GM12878 (cell line): ENCODE results near the gene HAPLN2. TPM values are rescaled to one million over a fixed set of nuclear protein-coding genes. Genes with fewer than 3 reads are reported as not detected.

Source experiments
- ATAC-seq: fragments of 200-7000 bp; cut with Tn5 transposase; 3 replicates; pipeline ENCODE4 v1.9.1; 2020; ENCODE audit warnings: mild to moderate bottlenecking, moderate library complexity
- BruUV-seq: library from RNA; stranded (reverse); fragments of 400-500 nt; replicated peaks from 2 replicates; lab custom pipeline; 2021; lab: Mats Ljungman, UMichigan
- CTCF ChIA-PET: fragments of 300-600 bp; sonication (Branson Sonifier 250); formaldehyde crosslinking; extraction: SDS; loops from one replicate; lab custom pipeline; 2021; ENCODE audit warnings: inconsistent platforms; lab: Yijun Ruan, JAX
- POLR2A ChIA-PET: fragments of 350-600 bp; formaldehyde crosslinking; extraction: SDS; loops from one replicate; lab custom pipeline; 2021; ENCODE audit warnings: inconsistent platforms; lab: Charles Lee
- RAD21 ChIA-PET: fragments of 300-600 bp; sonication (Branson Sonifier 250); formaldehyde crosslinking; loops from one replicate; lab custom pipeline; 2023; ENCODE audit warnings: antibody characterized with exemption; ENCODE audit not compliant: unreplicated experiment; lab: Charles Lee
- SMC1A ChIA-PET: fragments of 300-600 bp; sonication (Branson Sonifier 250); formaldehyde crosslinking; loops from one replicate; lab custom pipeline; 2023; ENCODE audit not compliant: unreplicated experiment, uncharacterized antibody; lab: Charles Lee
- DNase-seq: peaks from one replicate; pipeline ENCODE4 v3.0.0-alpha.2; 2011; ENCODE audit warnings: low read depth, low spot score
- FAIRE-seq: peaks from 3 replicates; lab custom pipeline; 2011; peaks lifted over from hg19 to GRCh38; lab: Jason Lieb, UNC
- H2AFZ ChIP-seq: 2 replicates; pipeline ENCODE4 v1.6.0; 2011; ENCODE audit warnings: low read depth, low read length, control low read depth; ENCODE audit not compliant: control insufficient read depth
- H3K27ac ChIP-seq: 2 replicates; pipeline ENCODE4 v1.5.1; 2011; ENCODE audit warnings: control low read depth; ENCODE audit not compliant: control insufficient read depth, insufficient read depth
- H3K27me3 ChIP-seq, 2 experiments: replicated peaks in 1 of 2; 2 replicates each; pipeline versions ENCODE4 v1.6.0 to v1.6.1; 2011; ENCODE audit warnings: low read length in 1 of 2; ENCODE audit not compliant: control insufficient read depth in 2 of 2, insufficient read depth in 2 of 2
- H3K36me3 ChIP-seq, 2 experiments: 2 replicates each; pipeline ENCODE4 v1.5.1; 2011; ENCODE audit warnings: low read length in 1 of 2; ENCODE audit not compliant: control insufficient read depth in 2 of 2, insufficient read depth in 2 of 2
- H3K4me1 ChIP-seq: 2 replicates; pipeline ENCODE4 v1.6.1; 2011; ENCODE audit warnings: mild to moderate bottlenecking, low read length, moderate library complexity, mixed read lengths; ENCODE audit not compliant: control insufficient read depth, insufficient read depth
- H3K4me2 ChIP-seq: 2 replicates; pipeline ENCODE4 v1.6.0; 2011; ENCODE audit warnings: control low read depth; ENCODE audit not compliant: control insufficient read depth, insufficient read depth
- H3K4me3 ChIP-seq: fragments of 200-600 bp; sonication (generic); 2 replicates; pipeline ENCODE4 v1.5.1; 2016
- H3K79me2 ChIP-seq: 2 replicates; pipeline ENCODE4 v1.6.0; 2011; ENCODE audit warnings: low read length; ENCODE audit not compliant: control insufficient read depth, insufficient read depth
- H3K9ac ChIP-seq: 2 replicates; pipeline ENCODE4 v1.8.0; 2011; ENCODE audit warnings: low read length, control low read depth, mixed read lengths; ENCODE audit not compliant: control insufficient read depth, insufficient read depth
- H3K9me3 ChIP-seq: replicated peaks from 3 replicates; pipeline ENCODE4 v1.5.1; 2011; ENCODE audit warnings: mild to moderate bottlenecking, low read length; ENCODE audit not compliant: control insufficient read depth, insufficient read depth
- H4K20me1 ChIP-seq: 2 replicates; pipeline ENCODE4 v1.6.0; 2011; ENCODE audit not compliant: control insufficient read depth, insufficient read depth
- ASH2L ChIP-seq: fragments of 300-600, 200-600 bp; sonication (generic); IDR thresholded peaks from 2 replicates; pipeline ENCODE4 v1.6.1; 2017; ENCODE audit warnings: low read depth, mild to moderate bottlenecking, borderline replicate concordance
- BHLHE40 ChIP-seq, 2 experiments: fragments of 450-650 bp in 1 of 2; IDR thresholded peaks; 2 replicates each; pipeline ENCODE4 v1.6.1; 2011 to 2017; ENCODE audit warnings: low read depth in 2 of 2, borderline replicate concordance in 1 of 2, improper control_type of control experiment in 1 of 2, low read length in 1 of 2, mild to moderate bottlenecking in 1 of 2
- CBFB ChIP-seq: IDR thresholded peaks from 2 replicates; pipeline ENCODE4 v1.6.1; 2016; ENCODE audit warnings: antibody characterized with exemption, low read depth
- CBX3 ChIP-seq: fragments of 200-600 bp; sonication (generic); IDR thresholded peaks from 2 replicates; pipeline ENCODE4 v1.6.1; 2016; ENCODE audit warnings: low read depth, borderline replicate concordance
- ETV6 ChIP-seq, 2 experiments: fragments of 450-650 bp in 1 of 2; IDR thresholded peaks in 1 of 2; conservative IDR thresholded peaks in 1 of 2; 2 replicates each; pipeline ENCODE4 v1.6.1; 2014; ENCODE audit warnings: antibody characterized with exemption in 1 of 2, borderline replicate concordance in 1 of 2, low read depth in 1 of 2, mild to moderate bottlenecking in 1 of 2, moderate library complexity in 1 of 2
- IKZF1 ChIP-seq: fragments of 450-650 bp; conservative IDR thresholded peaks from 2 replicates; pipeline ENCODE4 v1.6.1; 2017; ENCODE audit warnings: antibody characterized with exemption, mild to moderate bottlenecking
- KAT2A ChIP-seq: conservative IDR thresholded peaks from 2 replicates; pipeline ENCODE4 v1.6.1; 2011; ENCODE audit warnings: low read depth, low read length; ENCODE audit not compliant: control insufficient read depth
- MTA2 ChIP-seq: fragments of 450-650 bp; IDR thresholded peaks from 2 replicates; pipeline ENCODE4 v1.6.1; 2016; ENCODE audit warnings: low read depth, mild to moderate bottlenecking, moderate library complexity
- NBN ChIP-seq: fragments of 450-650 bp; IDR thresholded peaks from 2 replicates; pipeline ENCODE4 v1.6.1; 2016
- PAX5 ChIP-seq: IDR thresholded peaks from 2 replicates; pipeline ENCODE4 v1.6.1; 2011; ENCODE audit warnings: low read depth, low read length, borderline replicate concordance
- POLR2AphosphoS2 ChIP-seq: IDR thresholded peaks from 2 replicates; pipeline ENCODE4 v1.6.1; 2011; ENCODE audit warnings: low read depth, mild to moderate bottlenecking, low read length, improper control_type of control experiment, moderate library complexity
- POLR2AphosphoS5 ChIP-seq: IDR thresholded peaks from 2 replicates; pipeline ENCODE4 v1.6.1; 2011; ENCODE audit warnings: mild to moderate bottlenecking, low read length, inconsistent platforms
- POU2F2 ChIP-seq: IDR thresholded peaks from 3 replicates; pipeline ENCODE4 v1.6.1; 2011; ENCODE audit warnings: low read depth, mild to moderate bottlenecking, low read length, borderline replicate concordance
- SIN3A ChIP-seq: IDR thresholded peaks from 2 replicates; pipeline ENCODE4 v1.6.1; 2012; ENCODE audit warnings: low read depth, low read length, improper control_type of control experiment
- SPI1 ChIP-seq: IDR thresholded peaks from 2 replicates; pipeline ENCODE4 v1.6.1; 2011; ENCODE audit warnings: low read depth, mild to moderate bottlenecking, low read length, moderate library complexity, borderline replicate concordance; ENCODE audit not compliant: insufficient read depth
- ZNF217 ChIP-seq: fragments of 450-650 bp; IDR thresholded peaks from 2 replicates; pipeline ENCODE4 v1.6.1; 2017; ENCODE audit warnings: antibody characterized with exemption, mild to moderate bottlenecking
- WGBS: methylation state at CpG from one replicate; pipeline ENCODE4 v1.1.6; 2016; ENCODE audit warnings: low lambda C conversion rate; ENCODE audit not compliant: insufficient replicate concordance, insufficient coverage; ENCODE audit errors: missing lambda C conversion rate; 5-methylcytosine and 5-hydroxymethylcytosine counted together
- in situ Hi-C: fragments of 300-500 bp; cut with MboI; formaldehyde crosslinking; loops from 9 replicates; pipeline ENCODE4 v1.14.3; 2018; ENCODE audit warnings: mixed read lengths
- intact Hi-C: fragments of 100-400 bp; cut with micrococcal nuclease; formaldehyde crosslinking; loops from one replicate; pipeline ENCODE4 v1.14.2; 2022; ENCODE audit not compliant: unreplicated experiment
- polyA plus RNA-seq, 11 experiments: library from polyadenylated mRNA; depleted of rRNA in 4 of 11; unstranded in 6 of 11; stranded (reverse) in 5 of 11; fragments of >200 nt; fragmentation: Nextera tagmentation in 4 of 11; fragmentation: Illumina TruSeq in 1 of 11; extraction: Ambion mirVana in 4 of 11; extraction: Trizol in 1 of 11; gene quantifications; 1 replicate in 1 of 11; 2 replicates in 10 of 11; pipeline versions ENCODE4 v1.2.1 to v1.2.3, GENCODE V29; 2011 to 2016; ENCODE audit warnings: inconsistent platforms in 2 of 11, missing spikeins in 2 of 11, low read depth in 1 of 11
- total RNA-seq, 4 experiments: library from RNA; depleted of rRNA in 3 of 4; stranded (reverse); fragments of >200 nt in 3 of 4; fragmentation: Illumina TruSeq in 1 of 4; extraction: Trizol in 1 of 4; gene quantifications; 2 replicates each; pipeline versions ENCODE4 v1.2.1 to v1.2.3, GENCODE V29; 2013 to 2021
- TF ChIP-seq, protein P1 (sequence below): fragments of 450-650 bp; IDR thresholded peaks from 2 replicates; pipeline ENCODE4 v1.6.1; 2017; ENCODE audit warnings: borderline replicate concordance
- TF ChIP-seq, protein P2 (sequence below): IDR thresholded peaks from 2 replicates; pipeline ENCODE4 v1.6.1; 2011; ENCODE audit warnings: low read depth, low read length, improper control_type of control experiment, borderline replicate concordance

Gene HAPLN2
- total and polyA plus RNA-seq, 10 of the 15 experiments (the other 5 are each of a cell fraction or from before 2014, with no cell fraction given), result 0.15 to 0.24 TPM; not detected in 8

DNA sequence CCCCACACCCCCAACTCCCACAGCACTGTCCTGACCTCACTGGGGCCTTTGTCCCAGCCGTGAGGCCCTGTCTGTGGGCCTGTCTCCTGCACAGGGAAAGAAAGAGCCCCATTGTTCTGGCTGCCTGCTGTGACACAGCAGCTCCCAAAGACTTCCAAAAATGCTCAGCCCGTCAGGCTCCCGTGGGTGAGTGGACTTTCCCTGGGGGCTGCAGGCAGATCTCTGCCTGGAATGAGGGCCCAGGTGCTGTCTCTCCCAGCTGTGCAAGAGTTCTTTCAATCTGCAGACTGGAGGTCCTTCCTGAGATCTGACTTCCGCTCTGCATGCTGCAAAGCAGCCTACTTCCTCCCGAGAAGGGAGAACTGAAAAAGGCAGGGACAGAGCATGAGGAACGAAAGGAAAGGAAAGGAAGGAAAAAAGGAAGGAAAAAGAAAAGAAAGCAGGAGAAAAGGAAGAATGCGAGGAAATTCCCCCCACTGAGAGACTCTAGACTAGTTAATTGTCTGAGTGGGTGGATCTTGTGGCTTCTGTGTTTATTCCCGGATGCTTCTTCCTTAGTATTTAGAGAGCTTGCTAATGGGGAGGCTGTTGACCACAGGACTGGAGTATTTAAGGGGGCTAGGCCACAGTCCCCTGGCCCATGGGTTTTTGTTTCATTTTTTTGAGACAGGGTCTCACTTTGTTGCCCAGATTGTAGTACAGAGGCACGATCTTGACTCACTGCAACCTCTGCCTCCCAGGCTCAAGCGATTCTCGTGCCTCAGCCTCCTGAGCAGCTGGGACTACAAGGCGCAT, 43.0 kb downstream of the HAPLN2 start:
- DNase-seq (no peak), ATAC-seq (no peak), FAIRE-seq (no peak)
- intact Hi-C loops (loop anchor here (10.0 kb wide), 1 partner anchor 63 kb away; the partner anchor contains the start of genes ISG20L2 and METTL25B), in situ Hi-C loops (no loop called here)
- RAD21 ChIA-PET, result interaction anchor here (1.2 to 6.0 kb wide), 7 partner anchors 16 to 154 kb away, joined by 3 to 58 read pairs (median 20); partner anchors contain the start of gene NES
- CTCF ChIA-PET, result interaction anchor here (1.0 to 8.3 kb wide), 10 partner anchors 17 to 198 kb away, joined by 3 to 208 read pairs (median 14); partner anchors contain the start of genes CRABP2, INSRR, ISG20L2 and METTL25B
- SMC1A ChIA-PET, result interaction anchor here (0.9 to 3.0 kb wide), 6 partner anchors 14 to 74 kb away, joined by 3 to 18 read pairs (median 6); no protein-coding TSS in a partner anchor
- H2AFZ ChIP-seq, result no peak overlapping the region
- H3K9ac ChIP-seq, result peak overlapping the region; percentile 87
- H3K36me3 ChIP-seq, result no peaks in the 10 kb centered on the region
- 38% methylated on average over 12 of the region's 12 CpGs for WGBS
- peak overlapping the region; percentile 90 for H3K27ac ChIP-seq
- H3K79me2 ChIP-seq, result peaks cover 23% of the 10 kb centered on the region
- POLR2A ChIA-PET, result interaction anchor here (1.2 to 2.4 kb wide), 3 partner anchors 154 to 174 kb away, joined by 4 to 8 read pairs (median 8); partner anchors contain the start of gene MEF2D
- no peaks in the 10 kb centered on the region for H3K9me3 ChIP-seq
- 0 out of 4 replicates have a peak, but pooled peaks cover 0 to under 1% of the 10 kb centered on the region in 2 experiments for H3K27me3 ChIP-seq
- BruUV-seq, result no TSS peak
- peaks cover 3% of the 10 kb centered on the region; the same call in 1 of the 2 replicates for H4K20me1 ChIP-seq
- peaks cover 72% of the 10 kb centered on the region for H3K4me1 ChIP-seq
- H3K4me2 ChIP-seq, result peak overlapping the region; percentile 49; the same call in 1 of the 2 replicates
- peak overlapping the region; percentile 94; the same call in 1 of the 2 replicates for H3K4me3 ChIP-seq
- TF ChIP-seq POLR2AphosphoS2 (no peak), BHLHE40 (IDR thresholded peaks at IDR 0.05; ENCODE audit: borderline replicate concordance in 1 of 2, low read depth in 2 of 2, low read length in 1 of 2) (no peak), SIN3A (no peak), CBFB (no peak), IKZF1 (peak; percentile 56), SPI1 (peak; percentile 70), MTA2 (0 out of 2 replicates have a peak, but pooled peaks have one; percentile 22), POLR2AphosphoS5 (no peak), ZNF217 (0 out of 2 replicates have a peak, but pooled peaks have one; percentile 53), POU2F2 (no peak), NBN (no peak), ETV6 (conservative IDR thresholded peaks at IDR 0.05 in 1 of 2, IDR thresholded peaks at IDR 0.05 in 1 of 2; ENCODE audit: borderline replicate concordance in 1 of 2, low read depth in 1 of 2) (peak in 1 of 2 experiments; percentile 77; a peak in 2 of 4 replicates), CBX3 (no peak), KAT2A (no peak), PAX5 (no peak), ASH2L (no peak)
- TF ChIP-seq, protein P1, sequence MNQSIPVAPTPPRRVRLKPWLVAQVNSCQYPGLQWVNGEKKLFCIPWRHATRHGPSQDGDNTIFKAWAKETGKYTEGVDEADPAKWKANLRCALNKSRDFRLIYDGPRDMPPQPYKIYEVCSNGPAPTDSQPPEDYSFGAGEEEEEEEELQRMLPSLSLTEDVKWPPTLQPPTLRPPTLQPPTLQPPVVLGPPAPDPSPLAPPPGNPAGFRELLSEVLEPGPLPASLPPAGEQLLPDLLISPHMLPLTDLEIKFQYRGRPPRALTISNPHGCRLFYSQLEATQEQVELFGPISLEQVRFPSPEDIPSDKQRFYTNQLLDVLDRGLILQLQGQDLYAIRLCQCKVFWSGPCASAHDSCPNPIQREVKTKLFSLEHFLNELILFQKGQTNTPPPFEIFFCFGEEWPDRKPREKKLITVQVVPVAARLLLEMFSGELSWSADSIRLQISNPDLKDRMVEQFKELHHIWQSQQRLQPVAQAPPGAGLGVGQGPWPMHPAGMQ, result no peak
- TF ChIP-seq, protein P2, sequence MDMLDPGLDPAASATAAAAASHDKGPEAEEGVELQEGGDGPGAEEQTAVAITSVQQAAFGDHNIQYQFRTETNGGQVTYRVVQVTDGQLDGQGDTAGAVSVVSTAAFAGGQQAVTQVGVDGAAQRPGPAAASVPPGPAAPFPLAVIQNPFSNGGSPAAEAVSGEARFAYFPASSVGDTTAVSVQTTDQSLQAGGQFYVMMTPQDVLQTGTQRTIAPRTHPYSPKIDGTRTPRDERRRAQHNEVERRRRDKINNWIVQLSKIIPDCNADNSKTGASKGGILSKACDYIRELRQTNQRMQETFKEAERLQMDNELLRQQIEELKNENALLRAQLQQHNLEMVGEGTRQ, result no peak
